Caco-2 (cell line): ENCODE results near the gene TRIML2. TPM values are rescaled to one million over a fixed set of nuclear protein-coding genes. Genes with fewer than 3 reads are reported as not detected.

Experiments used
- BruUV-seq: library from RNA; stranded (reverse); fragments of 400-500 nt; replicated peaks from 2 replicates; lab custom pipeline; 2021; lab: Mats Ljungman, UMichigan
- CTCF ChIA-PET: fragments of 300-600 bp; sonication (Branson Sonifier 250); formaldehyde crosslinking; loops from one replicate; lab custom pipeline; 2022; ENCODE audit warnings: antibody characterized with exemption; lab: Charles Lee
- POLR2A ChIA-PET: fragments of 300-600 bp; sonication (Branson Sonifier 250); formaldehyde crosslinking; loops from one replicate; lab custom pipeline; 2022; ENCODE audit warnings: antibody characterized with exemption; lab: Charles Lee
- DNase-seq, 2 experiments: peaks; one replicate each; pipeline versions ENCODE4 v3.0.0 to v3.0.0-alpha.2; 2020 to 2022
- H3K27me3 ChIP-seq: replicated peaks from 2 replicates; pipeline ENCODE4 v1.6.0; 2011; ENCODE audit warnings: low read length; ENCODE audit not compliant: control insufficient read depth, insufficient read depth
- H3K36me3 ChIP-seq: 2 replicates; pipeline ENCODE4 v1.5.1; 2011; ENCODE audit warnings: low read length; ENCODE audit not compliant: control insufficient read depth, insufficient read depth
- H3K4me1 ChIP-seq: fragments of 250-450 bp; sonication (Bioruptor Pico); 2 replicates; pipeline ENCODE4 v1.5.1; 2020; ENCODE audit warnings: mild to moderate bottlenecking
- H3K4me3 ChIP-seq: 2 replicates; pipeline ENCODE4 v1.5.1; 2011; ENCODE audit warnings: low read depth, mild to moderate bottlenecking, control low read depth, low read length
- H3K9me3 ChIP-seq: fragments of 250-450 bp; sonication (Bioruptor Pico); 2 replicates; pipeline ENCODE4 v1.5.1; 2020; ENCODE audit warnings: mild to moderate bottlenecking, moderate library complexity
- H3K27ac Mint-ChIP-seq: one replicate; pipeline ENCODE4 v1.8.0; 2022; ENCODE audit warnings: mixed read lengths; ENCODE audit not compliant: unreplicated experiment
- H3K27me3 Mint-ChIP-seq: one replicate; pipeline ENCODE4 v1.8.0; 2022; ENCODE audit warnings: mixed read lengths; ENCODE audit not compliant: insufficient read depth, unreplicated experiment
- H3K36me3 Mint-ChIP-seq: one replicate; pipeline ENCODE4 v1.8.0; 2022; ENCODE audit warnings: mild to moderate bottlenecking, mixed read lengths; ENCODE audit not compliant: insufficient read depth, unreplicated experiment
- H3K4me1 Mint-ChIP-seq: one replicate; pipeline ENCODE4 v1.8.0; 2022; ENCODE audit warnings: low read depth, mixed read lengths; ENCODE audit not compliant: unreplicated experiment
- H3K4me3 Mint-ChIP-seq: one replicate; pipeline ENCODE4 v1.8.0; 2022; ENCODE audit warnings: mild to moderate bottlenecking, moderate library complexity, mixed read lengths; ENCODE audit not compliant: unreplicated experiment
- H3K9me3 Mint-ChIP-seq: one replicate; pipeline ENCODE4 v1.8.0; 2022; ENCODE audit warnings: mixed read lengths; ENCODE audit not compliant: unreplicated experiment
- intact Hi-C: fragments of 100-400 bp; cut with micrococcal nuclease; formaldehyde crosslinking; loops from one replicate; pipeline ENCODE4 v1.10.0; 2022; ENCODE audit not compliant: unreplicated experiment
- total RNA-seq: library from RNA; stranded (reverse); gene quantifications from 2 replicates; pipeline ENCODE4 v1.2.3, GENCODE V29; 2022
- TF ChIP-seq, protein P1 (sequence below), 2 experiments: fragments of 200-600 bp in 1 of 2; IDR thresholded peaks; 1 replicate in 1 of 2; 2 replicates in 1 of 2; pipeline versions ENCODE4 v1.5.1 to v1.8.0; 2011 to 2022; ENCODE audit warnings: antibody characterized with exemption in 1 of 2, control low read depth in 1 of 2, inconsistent platforms in 1 of 2, low read depth in 1 of 2, low read length in 1 of 2, mild to moderate bottlenecking in 1 of 2, moderate library complexity in 1 of 2; ENCODE audit not compliant: insufficient read depth in 1 of 2, severe bottlenecking in 1 of 2, unreplicated experiment in 1 of 2

Gene TRIML2
- total RNA-seq, 1 experiment from 2014 or later, result 2.2 TPM

DNA sequence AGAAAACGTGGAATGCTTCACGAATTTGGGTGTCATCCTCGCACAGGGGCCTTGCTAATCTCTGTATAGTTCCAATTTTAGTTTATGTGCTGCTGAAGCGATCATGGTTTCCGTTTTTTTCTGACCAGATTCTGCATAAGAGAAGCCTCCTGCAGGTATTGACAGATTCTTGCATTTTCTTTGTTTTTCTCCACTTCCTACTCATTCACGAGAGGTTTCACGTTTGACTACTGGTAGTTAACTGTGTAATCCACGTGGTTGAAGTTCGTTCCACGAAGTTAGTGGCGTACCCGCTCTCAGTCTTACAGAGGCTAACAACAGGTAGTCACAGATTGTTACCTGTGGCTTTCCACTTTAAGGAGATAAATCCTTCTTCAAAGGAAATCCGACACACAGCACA, 12.1 kb upstream of the TRIML2 start:
- no peaks in the 10 kb centered on the region for H3K9me3 Mint-ChIP-seq
- H3K4me3 Mint-ChIP-seq, result no peak overlapping the region
- H3K4me3 ChIP-seq, result no peak overlapping the region
- CTCF ChIA-PET, result no interaction called here
- H3K4me1 ChIP-seq, result no peaks in the 10 kb centered on the region
- DNase-seq, result no peak
- BruUV-seq, result no TSS peak
- no peak overlapping the region for H3K27ac Mint-ChIP-seq
- H3K27me3 Mint-ChIP-seq, result no peaks in the 10 kb centered on the region
- no peaks in the 10 kb centered on the region for H3K27me3 ChIP-seq
- no peaks in the 10 kb centered on the region for H3K9me3 ChIP-seq
- POLR2A ChIA-PET, result no interaction called here
- H3K36me3 ChIP-seq, result no peaks in the 10 kb centered on the region
- intact Hi-C loops, result no loop called here
- H3K36me3 Mint-ChIP-seq, result no peaks in the 10 kb centered on the region
- no peaks in the 10 kb centered on the region for H3K4me1 Mint-ChIP-seq
- TF ChIP-seq, protein P1, sequence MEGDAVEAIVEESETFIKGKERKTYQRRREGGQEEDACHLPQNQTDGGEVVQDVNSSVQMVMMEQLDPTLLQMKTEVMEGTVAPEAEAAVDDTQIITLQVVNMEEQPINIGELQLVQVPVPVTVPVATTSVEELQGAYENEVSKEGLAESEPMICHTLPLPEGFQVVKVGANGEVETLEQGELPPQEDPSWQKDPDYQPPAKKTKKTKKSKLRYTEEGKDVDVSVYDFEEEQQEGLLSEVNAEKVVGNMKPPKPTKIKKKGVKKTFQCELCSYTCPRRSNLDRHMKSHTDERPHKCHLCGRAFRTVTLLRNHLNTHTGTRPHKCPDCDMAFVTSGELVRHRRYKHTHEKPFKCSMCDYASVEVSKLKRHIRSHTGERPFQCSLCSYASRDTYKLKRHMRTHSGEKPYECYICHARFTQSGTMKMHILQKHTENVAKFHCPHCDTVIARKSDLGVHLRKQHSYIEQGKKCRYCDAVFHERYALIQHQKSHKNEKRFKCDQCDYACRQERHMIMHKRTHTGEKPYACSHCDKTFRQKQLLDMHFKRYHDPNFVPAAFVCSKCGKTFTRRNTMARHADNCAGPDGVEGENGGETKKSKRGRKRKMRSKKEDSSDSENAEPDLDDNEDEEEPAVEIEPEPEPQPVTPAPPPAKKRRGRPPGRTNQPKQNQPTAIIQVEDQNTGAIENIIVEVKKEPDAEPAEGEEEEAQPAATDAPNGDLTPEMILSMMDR (IDR thresholded peaks at IDR 0.05; ENCODE audit: insufficient read depth in 1 of 2, low read depth in 1 of 2, low read length in 1 of 2, severe bottlenecking in 1 of 2, unreplicated experiment in 1 of 2), result no peak

DNA sequence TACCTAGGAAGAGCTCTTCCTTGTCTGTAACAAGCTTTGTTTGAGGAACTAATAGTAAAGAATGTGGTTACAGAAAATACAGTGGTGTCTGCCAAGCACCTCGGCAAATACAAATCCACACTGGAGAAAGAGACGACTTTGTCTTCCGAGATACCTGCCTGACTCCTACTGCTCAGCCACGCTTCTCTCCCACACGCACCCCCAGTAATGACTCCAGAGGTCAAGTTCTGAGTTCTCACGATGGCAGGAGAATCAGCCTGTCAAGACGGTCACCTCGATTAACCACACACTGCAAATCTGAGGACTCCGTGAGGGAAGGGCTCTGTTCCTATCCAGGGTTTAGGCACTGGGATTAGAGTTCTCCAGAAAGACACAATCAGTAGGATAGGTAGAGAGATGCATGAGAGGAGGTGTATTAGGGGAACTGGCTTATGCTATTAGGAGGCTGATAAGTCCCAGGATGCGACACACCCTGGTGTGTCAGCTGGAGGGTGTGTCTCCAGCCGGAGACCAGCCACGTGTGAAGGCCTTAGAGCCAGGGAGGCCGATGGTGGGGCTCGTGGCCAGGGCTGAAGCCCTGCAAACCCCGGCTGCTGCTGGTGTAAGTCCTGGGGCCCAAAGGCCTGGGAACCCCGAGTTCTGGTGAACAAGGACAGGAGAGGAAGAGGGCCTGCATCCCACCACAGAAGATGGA, 8.4 kb upstream of the TRIML2 start:
- Histone ChIP-seq H3K36me3 (no peaks in the 10 kb centered on the region), H3K4me1 (no peaks in the 10 kb centered on the region), H3K9me3 (no peaks in the 10 kb centered on the region), H3K27me3 (no peaks in the 10 kb centered on the region), H3K4me3 (no peak overlapping the region)
- no peak overlapping the region for H3K27ac Mint-ChIP-seq
- ChIA-PET POLR2A (no interaction called here), CTCF (no interaction called here)
- no peaks in the 10 kb centered on the region for H3K27me3 Mint-ChIP-seq
- no peaks in the 10 kb centered on the region for H3K4me1 Mint-ChIP-seq
- intact Hi-C loops, result no loop called here
- H3K36me3 Mint-ChIP-seq, result no peaks in the 10 kb centered on the region
- no peak overlapping the region for H3K4me3 Mint-ChIP-seq
- no peak for DNase-seq
- TF ChIP-seq, protein P1 (IDR thresholded peaks at IDR 0.05; ENCODE audit: insufficient read depth in 1 of 2, low read depth in 1 of 2, low read length in 1 of 2, severe bottlenecking in 1 of 2, unreplicated experiment in 1 of 2), result no peak
- H3K9me3 Mint-ChIP-seq, result no peaks in the 10 kb centered on the region
- no TSS peak for BruUV-seq

DNA sequence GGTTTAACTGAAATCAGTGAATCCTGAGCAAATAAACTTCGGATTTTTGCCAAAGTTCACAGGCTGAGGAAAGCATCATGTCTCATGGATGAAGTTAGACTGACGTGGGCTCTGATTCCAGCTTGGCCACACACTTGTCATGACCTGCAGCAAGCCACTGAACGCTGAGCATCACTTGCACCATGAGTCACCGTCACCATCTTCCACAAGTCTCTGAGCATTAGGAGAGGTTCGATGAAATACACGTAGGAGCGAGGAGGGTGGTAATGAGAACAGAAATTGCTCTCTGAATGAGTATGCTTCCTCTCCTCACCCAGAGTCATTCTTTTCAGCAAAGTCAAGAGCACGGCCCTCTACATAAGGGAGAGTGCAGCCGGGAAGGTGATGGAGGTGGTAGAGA, 3.8 kb upstream of the TRIML2 start:
- no peaks in the 10 kb centered on the region for H3K27me3 Mint-ChIP-seq
- Histone ChIP-seq H3K27me3 (no peaks in the 10 kb centered on the region), H3K36me3 (no peaks in the 10 kb centered on the region), H3K4me3 (no peak overlapping the region), H3K4me1 (peaks cover 22% of the 10 kb centered on the region), H3K9me3 (no peaks in the 10 kb centered on the region)
- no TSS peak for BruUV-seq
- CTCF ChIA-PET, result interaction anchor here (0.7 kb wide), 1 partner anchor 32 kb away, joined by 3 read pairs; no protein-coding TSS in a partner anchor
- H3K36me3 Mint-ChIP-seq, result no peaks in the 10 kb centered on the region
- TF ChIP-seq, protein P1 (IDR thresholded peaks at IDR 0.05; ENCODE audit: insufficient read depth in 1 of 2, low read depth in 1 of 2, low read length in 1 of 2, severe bottlenecking in 1 of 2, unreplicated experiment in 1 of 2), result no peak
- no peak for DNase-seq
- H3K9me3 Mint-ChIP-seq, result no peaks in the 10 kb centered on the region
- H3K4me1 Mint-ChIP-seq, result peaks cover 15% of the 10 kb centered on the region
- POLR2A ChIA-PET, result no interaction called here
- no peak overlapping the region for H3K27ac Mint-ChIP-seq
- no peak overlapping the region for H3K4me3 Mint-ChIP-seq
- intact Hi-C loops, result no loop called here
